PC-9 (cell line): Measurements from ENCODE around the gene HOXB3.

Experiments used
- EZH2 ChIP-seq: fragments of 200-600 bp; sonication (generic); IDR thresholded peaks from 2 replicates; pipeline ENCODE4 v1.8.0; 2017; ENCODE audit warnings: antibody characterized with exemption, low read depth
- TF ChIP-seq, protein P1 (sequence below): fragments of 200-600 bp; sonication (generic); conservative IDR thresholded peaks from 2 replicates; pipeline ENCODE4 v1.6.1; 2017; ENCODE audit warnings: mixed run types, antibody characterized with exemption, mild to moderate bottlenecking, moderate library complexity

DNA sequence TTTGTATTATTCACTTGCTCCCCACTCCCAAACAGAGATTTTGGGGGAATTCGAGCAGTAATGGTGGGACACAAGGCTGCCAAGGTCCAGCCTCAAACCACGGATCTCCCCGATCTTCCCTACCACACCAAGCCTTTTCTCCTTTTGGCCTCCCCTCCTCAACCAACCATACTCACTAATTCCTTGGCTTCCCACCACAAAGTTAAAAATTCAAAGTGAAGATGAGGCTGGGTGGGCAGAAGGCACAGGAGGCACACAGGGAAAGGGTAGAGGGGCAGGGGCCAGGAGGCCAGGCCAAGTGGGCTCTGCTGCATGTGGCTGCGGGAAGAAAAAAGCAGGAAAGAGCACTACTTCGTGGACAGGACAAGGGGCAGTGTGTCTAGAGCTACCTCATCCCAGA is 27.1 kb downstream of the HOXB3 start:
- TF ChIP-seq, protein P1, sequence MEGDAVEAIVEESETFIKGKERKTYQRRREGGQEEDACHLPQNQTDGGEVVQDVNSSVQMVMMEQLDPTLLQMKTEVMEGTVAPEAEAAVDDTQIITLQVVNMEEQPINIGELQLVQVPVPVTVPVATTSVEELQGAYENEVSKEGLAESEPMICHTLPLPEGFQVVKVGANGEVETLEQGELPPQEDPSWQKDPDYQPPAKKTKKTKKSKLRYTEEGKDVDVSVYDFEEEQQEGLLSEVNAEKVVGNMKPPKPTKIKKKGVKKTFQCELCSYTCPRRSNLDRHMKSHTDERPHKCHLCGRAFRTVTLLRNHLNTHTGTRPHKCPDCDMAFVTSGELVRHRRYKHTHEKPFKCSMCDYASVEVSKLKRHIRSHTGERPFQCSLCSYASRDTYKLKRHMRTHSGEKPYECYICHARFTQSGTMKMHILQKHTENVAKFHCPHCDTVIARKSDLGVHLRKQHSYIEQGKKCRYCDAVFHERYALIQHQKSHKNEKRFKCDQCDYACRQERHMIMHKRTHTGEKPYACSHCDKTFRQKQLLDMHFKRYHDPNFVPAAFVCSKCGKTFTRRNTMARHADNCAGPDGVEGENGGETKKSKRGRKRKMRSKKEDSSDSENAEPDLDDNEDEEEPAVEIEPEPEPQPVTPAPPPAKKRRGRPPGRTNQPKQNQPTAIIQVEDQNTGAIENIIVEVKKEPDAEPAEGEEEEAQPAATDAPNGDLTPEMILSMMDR: no peak
- no peak for TF ChIP-seq EZH2
